ENCODE measurements around the gene C8B.
A peak's percentile ranks its signal among the peaks of the same experiment; 100 is the strongest.

The C8B gene

DNA sequence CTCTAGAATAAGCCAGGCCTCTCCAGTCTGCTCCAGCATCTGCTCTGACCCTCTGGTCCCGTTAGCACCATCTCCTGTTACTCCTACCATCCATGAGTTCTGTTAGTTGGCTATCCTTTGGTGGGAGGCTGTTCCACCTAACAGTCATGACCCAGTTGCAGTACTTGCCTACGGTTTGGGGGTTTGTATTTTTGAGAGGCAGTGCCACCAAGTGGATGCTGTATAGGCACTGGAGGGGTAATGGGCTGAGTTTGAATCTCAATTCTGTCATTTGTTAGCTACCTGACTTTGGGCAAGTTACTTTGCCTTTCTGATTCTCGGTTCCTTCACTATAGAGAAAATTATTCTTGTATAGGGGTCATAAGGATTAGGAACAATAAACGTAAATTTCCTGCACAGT lies 12.1 kb upstream of the C8B start:
- Histone ChIP-seq H3K4me3 (no peak overlapping the region), H3K27me3 (no peaks in the 10 kb centered on the region), H3K9me3 (replicated peaks in 1 of 11) (peaks cover 8 to 16% (median 13%) of the 10 kb centered on the region in 11 experiments; a peak in 18 of 22 replicates), H3K9ac (no peak overlapping the region), H3K4me2 (no peak overlapping the region), H4K20me1 (no peaks in the 10 kb centered on the region), H3K36me3 (no peaks in the 10 kb centered on the region), H3K27ac (no peak overlapping the region), H3K4me1 (peaks cover 0 to 6% (median 0%) of the 10 kb centered on the region in 10 experiments; a peak in 1 of 20 replicates)
- TF ChIP-seq Cebpa-rat (IDR thresholded peaks at IDR 0.05) = no peak

DNA sequence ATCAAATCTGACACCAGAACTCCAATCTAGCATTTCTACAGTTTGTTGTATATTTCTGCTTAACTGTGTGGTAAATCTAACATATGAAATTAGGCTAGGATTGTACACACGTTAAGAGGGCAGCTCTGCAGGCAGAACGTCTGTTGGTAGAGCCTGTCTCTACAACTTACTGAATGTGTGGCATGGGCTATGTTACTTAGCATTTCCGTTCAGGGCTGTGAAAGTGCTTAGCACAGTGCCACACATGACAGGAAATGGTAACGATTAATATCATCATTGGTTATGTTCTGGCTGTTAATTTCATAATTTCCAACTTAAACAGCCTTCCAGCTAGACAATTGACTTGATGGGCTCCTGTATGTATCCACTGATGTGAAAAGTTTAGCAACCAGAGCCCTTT lies 9.6 kb upstream of the C8B start:
- no peak overlapping the region for H3K27ac ChIP-seq
- peaks cover 0 to 6% (median 0%) of the 10 kb centered on the region in 10 experiments; a peak in 1 of 20 replicates for H3K4me1 ChIP-seq
- TF ChIP-seq Cebpa-rat (IDR thresholded peaks at IDR 0.05) = no peak
- no peaks in the 10 kb centered on the region for H3K27me3 ChIP-seq
- no peak overlapping the region for H3K4me3 ChIP-seq
- no peaks in the 10 kb centered on the region for H4K20me1 ChIP-seq
- H3K9me3 ChIP-seq (replicated peaks in 1 of 11) = peaks cover 8 to 16% (median 13%) of the 10 kb centered on the region in 11 experiments; a peak in 18 of 22 replicates
- no peaks in the 10 kb centered on the region for H3K36me3 ChIP-seq
- H3K4me2 ChIP-seq = no peak overlapping the region
- H3K9ac ChIP-seq = no peak overlapping the region

DNA sequence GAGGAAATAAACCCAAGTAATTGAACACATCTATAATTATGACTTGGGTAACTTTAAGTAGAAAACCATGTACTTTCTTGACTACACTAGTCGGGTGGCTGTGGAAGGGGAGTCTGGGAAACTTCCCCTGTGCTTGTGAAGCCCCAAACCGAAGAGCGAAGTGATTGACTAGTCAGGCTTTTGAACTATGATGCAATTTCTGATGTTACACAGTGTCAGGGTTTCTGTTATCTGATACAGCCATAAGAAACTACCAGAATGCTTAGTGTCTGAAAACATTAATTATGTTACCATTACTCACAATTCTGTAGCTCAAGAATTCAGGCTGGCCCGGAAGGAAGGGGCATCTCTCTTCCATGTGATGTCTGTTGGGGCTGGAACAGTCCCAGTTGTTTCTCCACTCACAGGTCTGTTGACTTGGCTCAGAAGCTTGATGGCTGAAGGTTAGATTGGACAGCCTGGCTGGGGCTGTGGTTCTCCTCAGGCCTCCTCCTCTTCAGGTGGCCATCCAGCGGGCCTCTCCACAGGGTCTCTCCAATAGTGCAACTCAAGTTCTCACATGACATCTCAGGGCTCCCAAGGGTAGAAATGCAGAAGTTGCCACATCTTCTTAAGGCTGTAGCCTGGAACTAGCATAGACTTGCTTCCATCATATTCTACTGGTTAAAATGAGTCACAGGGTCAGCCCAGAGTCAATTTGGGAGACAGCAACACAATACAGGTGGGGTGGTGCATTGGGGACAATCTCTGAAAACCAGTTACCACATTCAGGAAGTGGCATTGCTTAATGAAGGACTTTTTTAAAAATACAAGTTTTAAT lies 8.3 kb upstream of the C8B start:
- Histone ChIP-seq H3K36me3 (no peaks in the 10 kb centered on the region), H3K4me2 (0 out of 22 replicates have a peak overlapping the region, but pooled peaks of 1 of the 11 experiments have one; percentile 5), H3K27ac (no peak overlapping the region), H3K27me3 (no peaks in the 10 kb centered on the region), H3K9me3 (replicated peaks in 1 of 11) (peaks cover 8 to 16% (median 13%) of the 10 kb centered on the region in 11 experiments; a peak in 18 of 22 replicates), H3K4me3 (no peak overlapping the region), H4K20me1 (no peaks in the 10 kb centered on the region), H3K4me1 (peaks cover 0 to 6% (median 0%) of the 10 kb centered on the region in 10 experiments; a peak in 1 of 20 replicates), H3K9ac (no peak overlapping the region)
- TF ChIP-seq Cebpa-rat (IDR thresholded peaks at IDR 0.05) = 0 out of 22 replicates have a peak, but pooled peaks of 1 of the 11 experiments have one; percentile 11

DNA sequence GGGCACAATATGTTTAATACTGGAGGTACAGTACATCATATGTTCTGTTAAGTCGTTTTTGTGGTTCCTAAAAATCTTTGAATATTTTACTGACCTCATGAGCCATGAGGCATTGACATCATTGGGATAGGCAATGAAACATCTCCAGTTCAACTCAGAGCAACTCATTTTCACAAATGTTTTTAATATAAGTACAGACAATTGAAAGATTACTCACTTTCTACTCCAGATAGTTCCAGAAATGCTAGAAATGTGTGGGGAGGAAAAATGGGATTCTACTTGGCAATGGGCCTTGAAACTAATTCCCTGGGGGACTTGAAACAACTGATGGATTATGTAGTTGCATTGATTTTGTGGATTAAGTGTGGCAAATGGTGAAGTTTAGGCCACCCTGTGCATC lies 7.2 kb upstream of the C8B start:
- H3K36me3 ChIP-seq = no peaks in the 10 kb centered on the region
- H3K4me3 ChIP-seq = no peak overlapping the region
- H3K9me3 ChIP-seq (replicated peaks in 1 of 11) = peaks cover 12 to 25% (median 16%) of the 10 kb centered on the region in 11 experiments; a peak in 18 of 22 replicates
- no peaks in the 10 kb centered on the region for H3K27me3 ChIP-seq
- H3K4me1 ChIP-seq = peaks cover 0 to 6% (median 0%) of the 10 kb centered on the region in 10 experiments; a peak in 1 of 20 replicates
- no peak overlapping the region for H3K27ac ChIP-seq
- TF ChIP-seq Cebpa-rat (IDR thresholded peaks at IDR 0.05) = no peak
- no peaks in the 10 kb centered on the region for H4K20me1 ChIP-seq
- no peak overlapping the region for H3K4me2 ChIP-seq
- no peak overlapping the region for H3K9ac ChIP-seq

DNA sequence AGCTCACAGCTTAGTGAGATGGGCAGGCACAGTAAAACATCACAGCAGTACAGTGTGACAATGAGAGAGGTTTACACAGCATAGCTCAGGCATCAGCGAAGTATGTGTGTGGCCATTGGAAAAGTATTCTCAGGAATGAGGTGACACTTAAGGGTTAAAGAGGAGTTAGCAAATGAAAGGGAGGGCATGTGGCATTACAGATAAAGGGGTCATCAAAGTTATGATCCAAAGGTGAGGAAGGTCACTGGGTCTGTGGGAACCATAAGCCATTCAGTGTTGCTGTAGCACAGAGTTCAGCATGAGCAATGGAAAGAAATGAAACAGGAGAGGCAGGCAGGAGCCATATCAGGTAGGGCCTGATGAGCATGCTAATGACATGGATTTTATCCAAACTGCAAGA lies 4.5 kb upstream of the C8B start:
- Histone ChIP-seq H3K4me3 (no peak overlapping the region), H3K4me1 (peaks cover 0 to 6% (median 0%) of the 10 kb centered on the region in 10 experiments; a peak in 1 of 20 replicates), H3K27ac (no peak overlapping the region), H4K20me1 (no peaks in the 10 kb centered on the region), H3K9me3 (replicated peaks in 1 of 11) (peaks cover 0 to 10% (median 4%) of the 10 kb centered on the region in 11 experiments; a peak in 6 of 22 replicates), H3K27me3 (no peaks in the 10 kb centered on the region), H3K9ac (no peak overlapping the region), H3K4me2 (no peak overlapping the region), H3K36me3 (no peaks in the 10 kb centered on the region)
- TF ChIP-seq Cebpa-rat (IDR thresholded peaks at IDR 0.05) = no peak

DNA sequence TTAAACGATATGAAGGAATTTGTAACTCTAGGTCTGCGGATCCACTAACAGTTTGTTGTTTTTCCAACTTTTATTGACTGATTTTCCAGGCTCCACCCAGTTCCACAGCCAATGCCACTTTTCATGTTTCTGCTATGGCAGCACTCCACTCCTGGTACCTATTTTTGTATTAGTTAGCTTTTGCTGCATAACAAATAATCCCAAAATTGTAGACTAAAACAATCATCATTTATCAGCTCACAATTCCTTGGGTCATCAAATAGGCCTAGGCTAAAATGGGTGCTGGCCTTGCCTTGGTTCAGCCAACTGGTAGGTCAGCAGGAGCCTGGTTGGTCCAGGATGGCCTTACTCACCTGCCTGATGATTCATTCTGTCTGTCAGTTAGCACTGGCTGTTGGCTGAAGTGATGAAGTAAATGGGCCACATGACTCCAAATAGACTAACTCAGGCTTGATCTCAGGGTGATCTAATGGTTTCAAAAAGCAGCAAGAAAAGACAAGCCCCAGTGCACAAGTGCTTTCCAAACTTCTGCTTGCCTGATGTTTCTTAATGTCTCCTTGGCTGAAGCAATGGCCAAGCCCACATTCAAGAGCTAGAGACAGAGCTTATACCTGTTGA lies 3.2 kb upstream of the C8B start:
- no peaks in the 10 kb centered on the region for H3K36me3 ChIP-seq
- H3K27me3 ChIP-seq = no peaks in the 10 kb centered on the region
- no peak overlapping the region for H3K9ac ChIP-seq
- H3K9me3 ChIP-seq (replicated peaks in 1 of 11) = peaks cover 0 to 10% (median 4%) of the 10 kb centered on the region in 11 experiments; a peak in 4 of 22 replicates
- no peaks in the 10 kb centered on the region for H3K4me1 ChIP-seq
- no peak overlapping the region for H3K4me2 ChIP-seq
- H4K20me1 ChIP-seq = no peaks in the 10 kb centered on the region
- no peak overlapping the region for H3K4me3 ChIP-seq
- H3K27ac ChIP-seq = no peak overlapping the region
- no peak for TF ChIP-seq Cebpa-rat (IDR thresholded peaks at IDR 0.05)

DNA sequence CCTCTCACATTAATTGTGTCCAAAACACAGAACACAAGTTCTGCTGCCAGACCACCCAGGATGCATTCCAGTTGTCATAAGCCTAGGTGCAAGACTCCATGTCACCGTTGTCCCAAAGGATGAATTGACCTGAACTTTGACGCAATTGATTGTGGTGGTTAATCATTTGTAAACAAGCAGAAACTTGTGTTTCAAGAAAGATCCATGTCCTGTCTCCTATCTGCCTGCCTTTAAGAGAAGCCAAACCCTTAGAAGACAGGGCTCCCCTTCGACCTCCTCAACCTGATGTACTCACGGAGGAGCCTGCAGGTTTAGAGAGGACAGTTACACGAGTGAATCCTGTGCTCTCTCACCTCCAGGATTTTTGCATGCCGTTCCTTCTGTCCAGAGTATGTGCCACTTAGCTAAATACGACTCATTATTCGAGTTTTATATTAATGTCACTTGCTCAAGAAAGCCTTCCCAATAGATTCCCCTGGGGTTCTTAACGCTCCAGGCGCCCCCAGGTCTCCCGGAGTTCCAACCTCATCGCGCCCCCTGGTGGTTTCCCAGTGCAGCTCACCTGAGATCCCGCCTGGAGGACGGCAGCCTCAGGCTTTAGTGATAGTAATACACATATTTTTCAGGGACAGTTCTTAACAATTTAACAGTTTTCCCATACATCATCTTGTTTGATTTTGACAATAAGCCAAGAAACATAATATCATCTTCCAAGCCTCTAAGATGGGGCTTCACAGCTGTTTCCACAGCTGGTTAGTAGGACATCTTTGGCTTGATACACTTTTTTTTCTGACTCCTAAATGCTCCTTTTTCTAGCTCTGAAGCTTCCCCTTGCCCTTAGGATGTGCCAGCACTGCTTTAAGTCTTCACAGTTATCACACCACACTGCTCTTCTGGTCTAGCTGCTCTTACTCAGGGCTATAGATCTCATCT lies 2.4 kb upstream of the C8B start:
- H3K27me3 ChIP-seq = no peaks in the 10 kb centered on the region
- no peak overlapping the region for H3K27ac ChIP-seq
- no peaks in the 10 kb centered on the region for H3K36me3 ChIP-seq
- no peaks in the 10 kb centered on the region for H3K4me1 ChIP-seq
- H3K9ac ChIP-seq = no peak overlapping the region
- TF ChIP-seq Cebpa-rat (IDR thresholded peaks at IDR 0.05) = no peak
- peaks cover 0 to 10% (median 4%) of the 10 kb centered on the region in 11 experiments; a peak in 4 of 22 replicates for H3K9me3 ChIP-seq (replicated peaks in 1 of 11)
- H3K4me2 ChIP-seq = no peak overlapping the region
- no peak overlapping the region for H3K4me3 ChIP-seq
- no peaks in the 10 kb centered on the region for H4K20me1 ChIP-seq

DNA sequence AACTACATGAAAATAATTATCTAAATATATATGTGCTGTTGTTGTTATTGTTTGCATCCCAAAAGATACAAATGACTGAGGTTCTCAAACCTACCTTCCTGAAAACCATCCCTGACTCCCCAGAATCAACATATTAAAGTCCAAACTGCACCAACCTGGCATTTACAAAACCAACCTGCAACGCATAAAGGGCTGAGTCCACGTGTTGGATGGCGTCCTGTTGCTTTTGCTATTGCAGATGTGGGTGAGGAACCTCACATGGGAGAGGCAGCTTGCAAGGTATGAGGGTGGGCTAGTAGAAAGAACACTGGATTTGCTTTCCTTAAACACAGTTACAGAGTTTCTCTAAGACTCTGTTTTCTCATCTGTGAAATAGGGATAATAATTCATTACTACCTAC lies 1.5 kb upstream of the C8B start:
- Histone ChIP-seq H4K20me1 (no peaks in the 10 kb centered on the region), H3K9me3 (replicated peaks in 1 of 11) (peaks cover 0 to 10% (median 4%) of the 10 kb centered on the region in 11 experiments; a peak in 4 of 22 replicates), H3K4me3 (no peak overlapping the region), H3K9ac (no peak overlapping the region), H3K27ac (no peak overlapping the region), H3K27me3 (no peaks in the 10 kb centered on the region), H3K4me1 (no peaks in the 10 kb centered on the region), H3K4me2 (no peak overlapping the region), H3K36me3 (no peaks in the 10 kb centered on the region)
- TF ChIP-seq Cebpa-rat (IDR thresholded peaks at IDR 0.05) = no peak

DNA sequence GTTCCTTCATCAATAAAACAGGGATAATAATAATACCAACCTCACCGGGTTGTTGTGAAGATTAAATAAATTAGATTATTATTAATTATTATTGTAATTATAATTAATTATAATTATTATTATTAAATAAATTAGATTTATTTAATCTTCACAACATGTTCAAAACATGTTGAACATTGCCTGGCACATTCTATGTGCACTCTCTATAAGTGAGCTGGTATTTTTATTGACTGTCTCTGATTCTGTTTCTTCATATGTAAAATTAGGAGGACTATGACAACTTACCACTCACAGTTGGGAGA lies 834 bp upstream of the C8B start:
- Histone ChIP-seq H3K9ac (no peak overlapping the region), H3K4me3 (no peak overlapping the region), H3K4me1 (no peaks in the 10 kb centered on the region), H4K20me1 (no peaks in the 10 kb centered on the region), H3K27ac (no peak overlapping the region), H3K27me3 (no peaks in the 10 kb centered on the region), H3K9me3 (replicated peaks in 1 of 11) (peaks cover 0 to 10% (median 4%) of the 10 kb centered on the region in 11 experiments; a peak in 4 of 22 replicates), H3K36me3 (no peaks in the 10 kb centered on the region), H3K4me2 (no peak overlapping the region)
- TF ChIP-seq Cebpa-rat (IDR thresholded peaks at IDR 0.05) = no peak
